Neural progenitor cell (in vitro differentiated cells): ENCODE measurements around the gene PRKCA.

Experiments used
- EZH2 ChIP-seq: fragments of 200-600 bp; sonication (generic); IDR thresholded peaks from 2 replicates; pipeline ENCODE4 v1.6.1; 2017; ENCODE audit warnings: antibody characterized with exemption, mild to moderate bottlenecking, moderate library complexity
- EZH2phosphoT487 ChIP-seq: fragments of 200-600 bp; sonication (generic); IDR thresholded peaks from 2 replicates; pipeline ENCODE4 v1.6.1; 2017; ENCODE audit warnings: antibody characterized with exemption
- TF ChIP-seq, protein P1 (sequence below): fragments of 200-600 bp; sonication (generic); IDR thresholded peaks from 2 replicates; pipeline ENCODE4 v1.5.1; 2017; ENCODE audit warnings: antibody characterized with exemption, mild to moderate bottlenecking

DNA sequence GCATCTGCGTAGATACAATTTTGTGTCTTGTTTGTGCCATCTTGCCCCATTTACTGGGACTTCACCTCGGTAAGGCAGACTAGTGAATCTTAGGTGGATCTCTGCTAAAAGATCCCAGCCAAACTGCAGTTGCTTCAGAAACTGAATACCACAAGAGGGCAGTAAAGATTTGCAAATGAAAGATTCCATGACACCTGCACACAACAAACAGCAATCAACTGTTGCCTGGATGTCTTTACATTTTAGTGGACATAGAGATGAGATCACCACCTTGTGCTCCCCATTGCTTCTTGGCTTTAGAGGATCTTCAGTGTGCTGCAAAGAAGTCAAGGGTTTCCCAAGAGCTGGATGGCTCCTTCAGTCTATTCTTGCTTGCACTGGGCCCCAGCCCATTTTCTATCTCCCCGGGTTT, 413.3 kb downstream of the PRKCA start:
- TF ChIP-seq, protein P1, sequence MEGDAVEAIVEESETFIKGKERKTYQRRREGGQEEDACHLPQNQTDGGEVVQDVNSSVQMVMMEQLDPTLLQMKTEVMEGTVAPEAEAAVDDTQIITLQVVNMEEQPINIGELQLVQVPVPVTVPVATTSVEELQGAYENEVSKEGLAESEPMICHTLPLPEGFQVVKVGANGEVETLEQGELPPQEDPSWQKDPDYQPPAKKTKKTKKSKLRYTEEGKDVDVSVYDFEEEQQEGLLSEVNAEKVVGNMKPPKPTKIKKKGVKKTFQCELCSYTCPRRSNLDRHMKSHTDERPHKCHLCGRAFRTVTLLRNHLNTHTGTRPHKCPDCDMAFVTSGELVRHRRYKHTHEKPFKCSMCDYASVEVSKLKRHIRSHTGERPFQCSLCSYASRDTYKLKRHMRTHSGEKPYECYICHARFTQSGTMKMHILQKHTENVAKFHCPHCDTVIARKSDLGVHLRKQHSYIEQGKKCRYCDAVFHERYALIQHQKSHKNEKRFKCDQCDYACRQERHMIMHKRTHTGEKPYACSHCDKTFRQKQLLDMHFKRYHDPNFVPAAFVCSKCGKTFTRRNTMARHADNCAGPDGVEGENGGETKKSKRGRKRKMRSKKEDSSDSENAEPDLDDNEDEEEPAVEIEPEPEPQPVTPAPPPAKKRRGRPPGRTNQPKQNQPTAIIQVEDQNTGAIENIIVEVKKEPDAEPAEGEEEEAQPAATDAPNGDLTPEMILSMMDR: peak; percentile 90
- TF ChIP-seq EZH2 (no peak), EZH2phosphoT487 (no peak)
